IMR-90 (cell line): ENCODE measurements around the gene PLAAT3. TPM values are rescaled to one million over a fixed set of nuclear protein-coding genes. Genes with fewer than 3 reads are reported as not detected.
"Not testable (repeated sequence)": the region's sequence is repeated elsewhere in the genome, so short reads cannot be mapped to it uniquely, and the experiment has no call there.

Experiments
- ATAC-seq: fragments of 200-7000 bp; cut with Tn5 transposase; 2 replicates; pipeline ENCODE4 v1.9.1; 2020; ENCODE audit warnings: low read depth, mild to moderate bottlenecking, moderate library complexity
- BruUV-seq: library from RNA; stranded (reverse); fragments of 400-500 nt; replicated peaks from 2 replicates; lab custom pipeline; 2021; lab: Mats Ljungman, UMichigan
- CTCF ChIA-PET: fragments of 300-600 bp; formaldehyde crosslinking; extraction: SDS; loops from one replicate; lab custom pipeline; 2021; ENCODE audit warnings: antibody characterized with exemption; lab: Yijun Ruan, JAX
- POLR2A ChIA-PET: fragments of 300-600 bp; sonication (Branson Sonifier 250); formaldehyde crosslinking; loops from one replicate; lab custom pipeline; 2022; ENCODE audit warnings: antibody characterized with exemption; ENCODE audit not compliant: unreplicated experiment; lab: Charles Lee
- DNase-seq: peaks from one replicate; pipeline ENCODE4 v3.0.0; 2013
- H2AFZ ChIP-seq: replicated peaks from 2 replicates; pipeline ENCODE3; 2013; ENCODE audit warnings: low read length, mild to moderate bottlenecking; ENCODE audit not compliant: poor library complexity
- H2AK5ac ChIP-seq: 2 replicates; pipeline ENCODE4 v1.6.1; 2013; ENCODE audit warnings: low read depth, low read length, inconsistent platforms
- H2AK9ac ChIP-seq: replicated peaks from 2 replicates; pipeline ENCODE3; 2013; ENCODE audit warnings: mild to moderate bottlenecking, low read depth, low read length, moderate library complexity; ENCODE audit not compliant: poor library complexity
- H2BK120ac ChIP-seq: 2 replicates; pipeline ENCODE4 v1.6.1; 2013; ENCODE audit warnings: low read depth, low read length, inconsistent platforms
- H2BK15ac ChIP-seq: 3 replicates; pipeline ENCODE4 v1.6.1; 2013; ENCODE audit warnings: low read depth, low read length, inconsistent platforms
- H2BK20ac ChIP-seq: 2 replicates; pipeline ENCODE4 v1.6.1; 2013; ENCODE audit warnings: low read depth, mild to moderate bottlenecking, inconsistent platforms, low read length, moderate library complexity
- H2BK5ac ChIP-seq: 2 replicates; pipeline ENCODE4 v1.6.1; 2013; ENCODE audit warnings: mild to moderate bottlenecking, low read depth, low read length, inconsistent platforms; ENCODE audit not compliant: poor library complexity, severe bottlenecking
- H3K14ac ChIP-seq: replicated peaks from 2 replicates; pipeline ENCODE4 v1.6.1; 2013; ENCODE audit warnings: low read depth, low read length, inconsistent platforms
- H3K18ac ChIP-seq: 2 replicates; pipeline ENCODE4 v1.6.1; 2013; ENCODE audit warnings: low read depth, low read length, control low read depth
- H3K23ac ChIP-seq: 2 replicates; pipeline ENCODE4 v1.6.1; 2013; ENCODE audit warnings: low read depth, low read length, inconsistent platforms
- H3K27ac ChIP-seq: 2 replicates; pipeline ENCODE4 v1.5.1; 2013; ENCODE audit warnings: mild to moderate bottlenecking, control low read depth, low read length; ENCODE audit not compliant: insufficient read depth
- H3K27me3 ChIP-seq: 2 replicates; pipeline ENCODE4 v1.6.1; 2013; ENCODE audit warnings: low read length; ENCODE audit not compliant: control insufficient read depth, insufficient read depth
- H3K36me3 ChIP-seq: 2 replicates; pipeline ENCODE4 v1.6.1; 2013; ENCODE audit warnings: low read length, mixed read lengths; ENCODE audit not compliant: control insufficient read depth, insufficient read depth
- H3K4ac ChIP-seq: 2 replicates; pipeline ENCODE4 v1.6.1; 2013; ENCODE audit warnings: low read depth, low read length, inconsistent platforms
- H3K4me1 ChIP-seq: 2 replicates; pipeline ENCODE4 v1.6.1; 2013; ENCODE audit warnings: low read length, mixed read lengths; ENCODE audit not compliant: control insufficient read depth, insufficient read depth
- H3K4me2 ChIP-seq: 2 replicates; pipeline ENCODE4 v1.6.1; 2013; ENCODE audit warnings: low read depth, mild to moderate bottlenecking, control low read depth, low read length, moderate library complexity
- H3K4me3 ChIP-seq: 2 replicates; pipeline ENCODE4 v1.5.1; 2013; ENCODE audit warnings: low read depth, mild to moderate bottlenecking, control low read depth, low read length, moderate library complexity; ENCODE audit not compliant: insufficient read depth
- H3K56ac ChIP-seq: 2 replicates; pipeline ENCODE4 v1.6.1; 2013; ENCODE audit warnings: low read length, inconsistent platforms; ENCODE audit not compliant: insufficient read depth; ENCODE audit errors: extremely low read depth
- H3K79me1 ChIP-seq, 2 experiments: 2 replicates each; pipeline ENCODE4 v1.6.1; 2013; ENCODE audit warnings: low read length in 2 of 2, inconsistent platforms in 1 of 2, low read depth in 1 of 2
- H3K9ac ChIP-seq: 2 replicates; pipeline ENCODE4 v1.6.1; 2013; ENCODE audit warnings: low read depth, low read length, control low read depth
- H3K9me1 ChIP-seq: 2 replicates; pipeline ENCODE4 v1.6.1; 2013; ENCODE audit warnings: low read length, inconsistent platforms; ENCODE audit not compliant: insufficient read depth
- H3K9me3 ChIP-seq: 2 replicates; pipeline ENCODE4 v1.6.1; 2013; ENCODE audit warnings: low read length; ENCODE audit not compliant: control insufficient read depth, insufficient read depth
- H4K20me1 ChIP-seq: 2 replicates; pipeline ENCODE4 v1.6.1; 2013; ENCODE audit warnings: low read length, inconsistent platforms; ENCODE audit not compliant: insufficient read depth
- H4K5ac ChIP-seq: 2 replicates; pipeline ENCODE4 v1.6.1; 2013; ENCODE audit warnings: mild to moderate bottlenecking, low read depth, low read length, control low read depth
- H4K8ac ChIP-seq, 2 experiments: 2 replicates each; pipeline ENCODE4 v1.6.1; 2013; ENCODE audit warnings: low read depth in 2 of 2, low read length in 2 of 2, control low read depth in 1 of 2, inconsistent platforms in 1 of 2
- H4K91ac ChIP-seq: 2 replicates; pipeline ENCODE4 v1.6.1; 2013; ENCODE audit warnings: low read depth, low read length, inconsistent platforms; ENCODE audit not compliant: insufficient read depth
- WGBS, 2 experiments: methylation state at CpG; one replicate each; pipeline versions ENCODE4 v1.1.5 to v1.1.7; 2013; ENCODE audit warnings: missing lambda C conversion rate in 2 of 2; ENCODE audit not compliant: insufficient read length in 1 of 2; ENCODE audit errors: extremely low coverage in 2 of 2; 5-methylcytosine and 5-hydroxymethylcytosine counted together
- dilution Hi-C: fragments of 300-500 bp; cut with HindIII; formaldehyde crosslinking; loops from one replicate; pipeline ENCODE4 v1.14.3; 2018; ENCODE audit warnings: low sequenced_read_pairs; ENCODE audit not compliant: unreplicated experiment
- in situ Hi-C: fragments of 300-500 bp; cut with MboI; formaldehyde crosslinking; loops from 3 replicates; pipeline ENCODE4 v1.14.3; 2019; ENCODE audit warnings: low sequenced_read_pairs, inconsistent platforms, mixed read lengths
- intact Hi-C: fragments of 100-400 bp; cut with micrococcal nuclease; formaldehyde crosslinking; loops from 2 replicates; pipeline ENCODE4 v1.10.0; 2022
- polyA plus RNA-seq, 3 experiments: library from polyadenylated mRNA; depleted of rRNA; stranded (reverse); fragments of >200 nt; gene quantifications; 2 replicates each; pipeline ENCODE4 v1.2.3, GENCODE V29; 2012; ENCODE audit warnings: low replicate concordance in 1 of 3
- total RNA-seq: library from RNA; depleted of rRNA; stranded (reverse); fragments of >200 nt; gene quantifications from 2 replicates; pipeline ENCODE4 v1.2.3, GENCODE V29; 2012

Gene PLAAT3
- total and polyA plus RNA-seq, 2 of the 4 experiments (the other 2 are of a cell fraction): 3.2 to 3.9 TPM

DNA sequence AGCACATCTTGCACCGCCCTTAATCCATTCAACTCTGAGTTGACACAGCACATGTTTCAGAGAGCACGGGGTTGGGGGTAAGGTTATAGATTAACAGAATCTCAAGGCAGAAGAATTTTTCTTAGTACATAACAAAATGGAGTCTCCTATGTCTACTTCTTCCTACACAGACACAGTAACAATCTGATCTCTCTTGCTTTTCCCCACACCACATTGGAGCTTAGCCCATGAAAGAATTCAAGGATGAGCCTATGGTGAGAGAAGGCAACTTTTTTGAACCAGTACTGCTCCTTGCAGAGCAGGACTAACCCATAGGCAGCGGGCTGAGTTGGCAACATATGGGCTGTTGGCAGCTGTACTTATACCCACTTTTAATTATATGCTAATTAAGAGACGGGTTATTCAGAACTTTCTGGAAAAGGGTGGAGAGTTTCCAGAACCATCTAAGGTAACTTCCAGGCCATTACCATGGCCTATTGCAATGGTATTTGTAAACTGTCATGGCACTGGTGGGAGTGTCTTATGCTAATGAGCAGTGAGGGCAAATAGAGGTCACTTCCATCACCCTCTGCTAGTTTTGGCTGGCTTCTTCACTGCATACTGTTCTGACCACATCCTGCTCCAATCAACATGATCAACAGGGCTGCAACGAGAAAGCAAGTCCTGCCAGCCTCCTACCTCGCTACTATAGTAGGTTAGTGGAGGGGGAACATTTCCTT is 83.0 kb downstream of the PLAAT3 start:
- H3K23ac ChIP-seq, H3K9me3 ChIP-seq, H3K9me1 ChIP-seq, H4K8ac ChIP-seq, H3K9ac ChIP-seq, H3K14ac ChIP-seq, H4K5ac ChIP-seq, intact Hi-C loops, dilution Hi-C loops, in situ Hi-C loops, H3K79me1 ChIP-seq, H4K20me1 ChIP-seq, H3K36me3 ChIP-seq, H2AFZ ChIP-seq, BruUV-seq, POLR2A ChIA-PET, H3K4me2 ChIP-seq, H4K91ac ChIP-seq, H3K56ac ChIP-seq, H3K27ac ChIP-seq, H2BK120ac ChIP-seq, H2BK5ac ChIP-seq, CTCF ChIA-PET, H3K4ac ChIP-seq, H2BK15ac ChIP-seq, H3K27me3 ChIP-seq, H3K4me3 ChIP-seq, H3K18ac ChIP-seq, H3K4me1 ChIP-seq, H2AK5ac ChIP-seq, H2BK20ac ChIP-seq, H2AK9ac ChIP-seq: not testable (repeated sequence)
- DNase-seq (peak; percentile 45), ATAC-seq (peak; percentile 40; the same call in 1 of the 2 replicates)
- WGBS, 2 experiments: no CpG with 5 or more reads among the region's 6 CpGs
